Stimulated activated CD4-positive, alpha-beta T cell treated with anti-CD3 and anti-CD28 coated beads, TNF-alpha, amount 100 ng/mL, for 48 hours (primary cell): ENCODE results near the gene OASL.
A peak's percentile ranks its signal among the peaks of the same experiment; 100 is the strongest.

Experiments
- DNase-seq, 3 donors: peaks; one replicate each; pipeline ENCODE4 v3.0.0-alpha.2; 2020; ENCODE audit warnings: low read depth in 3 of 3

The OASL gene

DNA sequence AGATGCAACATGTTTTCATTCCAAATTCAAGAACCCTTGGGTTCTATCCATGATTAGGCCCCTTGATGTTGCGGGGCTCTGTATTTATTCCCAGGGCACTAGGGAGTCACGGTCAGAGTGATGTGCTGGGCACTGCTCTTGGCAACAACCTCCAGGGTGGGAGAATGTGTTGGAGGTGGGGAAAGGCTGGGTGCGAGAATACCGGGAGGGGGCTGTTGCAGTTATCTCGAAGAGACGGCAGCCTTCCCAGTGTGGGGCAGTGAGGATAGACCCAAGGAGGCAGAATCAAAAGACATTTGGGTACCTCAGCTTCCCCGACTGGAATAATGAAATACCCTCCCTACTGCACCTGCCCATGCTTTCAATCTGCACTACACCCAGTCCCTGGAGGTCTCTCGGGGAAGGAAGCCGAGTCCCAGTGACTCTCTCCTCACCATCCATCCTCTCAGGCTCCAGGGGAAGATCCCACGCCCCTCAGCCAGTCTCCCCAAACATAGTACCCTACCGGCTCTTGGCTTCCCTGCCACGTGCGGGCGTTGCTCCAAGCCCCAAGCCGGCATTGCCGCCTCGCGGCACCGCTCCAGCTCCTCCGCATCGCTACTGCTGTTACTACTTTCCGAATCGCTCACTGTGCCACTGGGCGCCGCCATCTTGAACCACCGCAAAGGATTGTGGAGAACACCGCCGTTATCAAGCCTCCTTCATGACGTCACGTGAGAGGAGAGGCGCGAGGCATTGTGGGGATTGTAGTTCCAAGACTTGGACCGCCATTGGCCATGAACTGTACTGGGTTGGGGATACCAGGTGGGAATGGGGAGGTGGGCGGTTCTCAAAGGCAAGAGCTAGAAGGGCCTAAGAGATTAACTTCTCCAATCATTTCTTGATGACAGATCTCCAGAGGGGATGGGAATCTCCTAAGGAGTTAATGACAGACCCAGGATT is 22.9 kb downstream of the OASL start, which contains the start of gene C12orf43:
TSS of gene C12orf43 (minus strand) at position 663 of the 942 bp plus-strand sequence. CDS start at position 650, 13 bp downstream.
- DNase-seq: peak; percentile 86 to 91 (median 90)

DNA sequence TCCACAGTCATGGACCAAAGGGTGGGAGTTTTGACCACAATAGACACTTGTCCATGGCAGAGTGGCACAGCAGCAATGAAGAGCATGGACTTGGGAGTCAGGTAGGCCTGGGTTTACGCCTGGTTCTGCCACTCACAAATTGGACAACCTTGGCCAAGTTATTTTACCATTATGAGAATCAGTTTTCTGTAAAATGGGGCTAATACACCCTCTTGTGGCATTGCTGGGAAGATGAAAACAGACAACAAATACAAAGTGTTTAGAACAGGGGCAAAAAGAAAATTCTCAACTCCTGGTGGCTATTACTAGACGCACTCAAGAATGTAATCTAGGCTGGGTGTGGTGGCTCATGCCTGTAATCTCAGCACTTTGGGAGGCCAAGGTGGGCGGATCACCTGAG is 25.3 kb downstream of the OASL start:
- DNase-seq: no peak

DNA sequence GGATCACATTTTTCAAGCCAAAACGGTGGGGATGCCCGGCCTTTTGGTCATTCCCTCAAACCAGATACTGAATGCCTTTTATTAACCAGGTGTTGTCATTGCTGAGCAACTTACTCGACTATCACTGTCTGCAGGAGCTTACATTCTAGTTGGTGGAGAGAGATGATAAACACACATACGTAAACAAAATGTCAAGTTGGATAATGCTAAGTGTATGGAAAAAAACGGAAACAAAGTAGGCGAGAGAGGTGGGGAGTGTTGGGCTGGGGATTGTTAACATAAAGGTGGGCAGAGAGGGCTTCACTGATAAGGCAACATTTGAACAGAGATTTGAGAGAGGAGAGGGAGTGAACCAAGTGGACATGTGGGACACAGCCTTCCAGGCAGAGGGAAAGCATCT is 27.2 kb downstream of the OASL start:
- DNase-seq: no peak

DNA sequence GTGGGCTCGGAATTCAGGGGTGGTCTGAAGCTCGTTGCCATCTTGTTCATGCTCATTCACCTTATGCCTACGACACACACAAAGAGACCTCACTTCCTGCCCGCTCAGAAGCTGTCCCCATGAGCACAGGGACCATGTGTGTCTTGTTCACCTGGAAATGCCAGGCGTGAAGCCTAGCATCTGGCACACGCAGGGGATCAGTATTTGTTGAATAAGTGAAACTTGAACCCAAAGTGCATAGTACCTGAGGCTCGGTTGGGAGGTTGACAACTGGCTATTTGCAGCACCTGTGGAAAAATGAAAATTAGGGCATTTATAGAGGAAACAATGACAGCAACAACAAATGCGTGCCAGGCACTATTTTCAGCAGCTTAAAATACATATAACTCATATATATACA is 28.2 kb downstream of the OASL start:
- no peak for DNase-seq

DNA sequence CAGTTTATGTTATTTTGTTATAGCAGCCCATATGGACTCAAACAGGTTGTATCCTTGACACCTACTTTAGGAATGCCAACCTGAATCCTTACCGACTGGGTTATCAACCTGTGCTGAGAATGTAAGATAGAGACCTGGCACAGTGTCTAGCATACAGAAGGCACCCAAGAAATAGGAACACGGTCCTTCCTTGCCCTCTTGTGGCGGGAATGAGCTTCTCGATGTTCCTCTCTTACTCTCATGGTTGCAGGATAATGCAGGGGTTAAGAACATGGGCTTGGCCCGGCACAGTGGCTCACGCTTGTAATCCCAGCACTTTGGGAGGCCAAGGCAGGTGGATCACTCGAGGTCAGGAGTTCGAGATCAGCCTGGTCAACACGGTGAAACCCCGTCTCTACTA is 29.3 kb downstream of the OASL start:
- DNase-seq: no peak

DNA sequence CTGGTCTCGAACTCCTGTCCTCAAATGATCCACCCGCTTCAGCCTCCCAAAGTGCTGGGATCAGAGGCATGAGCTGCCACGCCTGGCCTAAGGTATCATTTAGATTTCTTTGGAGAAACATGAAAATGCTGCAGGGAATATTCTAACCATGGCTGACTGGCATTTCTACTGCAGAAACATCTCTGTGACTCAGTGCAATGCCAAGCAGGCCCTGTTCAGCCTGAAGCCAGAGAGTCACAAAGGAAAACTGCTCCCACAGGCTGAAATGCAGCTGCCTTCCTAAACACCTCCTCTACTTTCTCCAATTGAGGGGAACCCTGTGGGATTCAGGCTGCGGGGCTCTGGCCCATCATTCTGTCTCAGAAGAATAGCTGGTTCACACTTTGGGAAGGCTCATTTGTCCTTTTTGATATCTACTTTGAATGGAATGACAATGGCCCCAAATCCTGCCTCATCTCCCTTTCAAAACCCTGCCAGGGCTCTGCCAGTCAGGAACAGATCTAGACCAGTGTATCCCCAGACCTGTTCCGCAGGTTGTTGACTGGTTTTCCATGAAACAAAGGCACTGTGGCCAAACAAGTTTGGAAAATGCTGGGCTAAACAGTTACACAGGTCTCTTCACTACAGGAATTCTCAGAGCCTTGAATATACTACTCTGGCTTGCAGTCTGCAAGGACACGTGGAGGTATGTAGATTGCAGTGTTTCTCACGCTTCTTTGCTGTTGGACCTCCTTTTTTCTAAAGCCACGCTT is 30.5 kb downstream of the OASL start:
- DNase-seq: no peak

DNA sequence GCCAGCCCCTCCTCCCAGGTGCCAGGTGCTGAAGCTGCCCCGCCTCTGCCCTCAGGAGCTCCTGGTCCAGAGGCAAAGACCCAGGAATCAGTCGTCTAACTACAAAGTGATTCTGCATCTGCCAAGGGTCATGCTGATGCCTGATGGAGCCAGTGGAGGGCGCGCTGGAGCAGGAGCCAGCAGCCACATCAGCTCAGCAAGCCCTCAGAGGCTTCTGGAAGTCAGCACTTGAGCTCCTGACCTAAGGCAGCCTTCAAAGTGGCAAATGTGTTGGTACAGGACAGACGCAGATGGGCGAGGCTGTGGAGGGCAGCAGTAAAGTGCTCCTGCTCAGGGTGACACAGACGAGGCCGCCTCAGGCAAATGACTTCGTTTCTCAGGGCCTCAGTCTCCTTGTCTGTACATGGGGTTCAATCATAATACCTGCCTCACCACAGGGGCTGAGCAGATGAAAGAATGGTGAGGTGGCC is 33.7 kb downstream of the OASL start:
- peak; percentile 35 to 52 (median 36) for DNase-seq

DNA sequence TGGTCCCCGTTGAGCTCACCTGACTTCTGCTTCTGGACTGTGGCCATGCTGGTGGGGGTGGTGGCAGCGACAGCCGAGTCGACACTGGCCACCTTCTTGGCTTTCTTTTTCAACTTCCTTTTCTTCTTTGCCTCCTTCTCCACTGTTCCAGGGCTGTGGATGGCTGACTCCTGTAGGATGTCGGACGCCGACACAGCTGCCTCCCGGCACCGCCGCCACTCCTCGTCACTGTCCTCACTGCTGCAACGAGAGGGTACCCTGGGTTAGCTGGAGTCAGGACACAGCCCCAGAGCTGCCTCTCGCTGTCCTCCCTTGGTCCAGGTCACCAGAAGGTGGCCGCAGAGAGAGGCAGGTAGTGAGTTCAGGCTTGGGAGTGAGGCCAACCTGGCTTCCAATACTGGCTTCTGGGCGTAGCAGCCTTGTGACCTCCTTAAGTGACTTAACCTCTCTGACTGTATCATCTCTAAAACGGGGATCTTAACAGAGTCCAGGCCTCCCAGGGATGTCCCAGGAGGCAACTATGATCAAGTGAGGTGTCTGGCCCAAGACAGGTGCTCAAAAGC is 34.7 kb downstream of the OASL start:
- no peak for DNase-seq

DNA sequence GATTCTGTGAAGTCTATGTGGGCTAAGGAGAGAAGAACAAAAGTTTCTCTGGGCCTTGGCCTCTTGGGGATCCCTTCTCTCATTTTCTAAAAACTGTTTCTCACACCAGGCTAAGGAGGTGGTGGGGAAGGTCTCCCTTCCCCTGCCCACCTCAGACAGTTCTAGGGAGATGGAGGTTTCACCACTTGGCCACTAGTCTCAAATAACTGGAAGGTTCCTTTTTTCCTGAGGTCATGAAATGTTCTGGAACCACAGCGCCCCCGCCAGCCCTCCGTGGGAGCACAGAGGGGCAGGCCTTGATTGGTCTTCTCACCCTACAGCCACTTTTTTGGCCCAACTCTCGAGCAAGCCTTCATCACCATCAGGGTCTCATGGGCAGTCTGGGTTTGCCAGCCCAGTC is 35.4 kb downstream of the OASL start:
- DNase-seq: no peak

DNA sequence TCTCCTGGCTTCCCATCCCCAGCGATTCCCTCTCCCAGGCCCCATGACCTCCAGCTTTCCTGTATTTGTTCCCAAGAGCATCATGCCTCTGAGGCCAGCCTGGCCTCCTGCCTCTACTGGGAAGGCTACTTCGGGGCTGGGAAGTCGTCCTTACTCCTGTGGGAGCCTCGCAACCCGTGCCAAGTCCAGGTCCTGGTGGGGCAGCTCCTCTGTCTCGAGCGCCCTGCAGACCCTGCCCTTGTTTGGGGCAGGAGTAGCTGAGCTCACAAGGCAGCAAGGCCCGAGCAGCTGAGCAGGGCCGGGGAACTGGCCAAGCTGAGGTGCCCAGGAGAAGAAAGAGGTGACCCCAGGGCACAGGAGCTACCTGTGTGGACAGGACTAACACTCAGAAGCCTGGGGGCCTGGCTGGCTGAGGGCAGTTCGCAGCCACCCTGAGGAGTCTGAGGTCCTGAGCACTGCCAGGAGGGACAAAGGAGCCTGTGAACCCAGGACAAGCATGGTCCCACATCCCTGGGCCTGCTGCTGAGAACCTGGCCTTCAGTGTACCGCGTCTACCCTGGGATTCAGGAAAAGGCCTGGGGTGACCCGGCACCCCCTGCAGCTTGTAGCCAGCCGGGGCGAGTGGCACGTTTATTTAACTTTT is 37.1 kb downstream of the OASL start:
- no peak for DNase-seq

DNA sequence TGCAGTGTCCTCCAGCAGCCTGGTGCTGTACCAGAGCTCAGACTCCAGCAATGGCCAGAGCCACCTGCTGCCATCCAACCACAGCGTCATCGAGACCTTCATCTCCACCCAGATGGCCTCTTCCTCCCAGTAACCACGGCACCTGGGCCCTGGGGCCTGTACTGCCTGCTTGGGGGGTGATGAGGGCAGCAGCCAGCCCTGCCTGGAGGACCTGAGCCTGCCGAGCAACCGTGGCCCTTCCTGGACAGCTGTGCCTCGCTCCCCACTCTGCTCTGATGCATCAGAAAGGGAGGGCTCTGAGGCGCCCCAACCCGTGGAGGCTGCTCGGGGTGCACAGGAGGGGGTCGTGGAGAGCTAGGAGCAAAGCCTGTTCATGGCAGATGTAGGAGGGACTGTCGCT is 38.0 kb downstream of the OASL start:
- DNase-seq: no peak

DNA sequence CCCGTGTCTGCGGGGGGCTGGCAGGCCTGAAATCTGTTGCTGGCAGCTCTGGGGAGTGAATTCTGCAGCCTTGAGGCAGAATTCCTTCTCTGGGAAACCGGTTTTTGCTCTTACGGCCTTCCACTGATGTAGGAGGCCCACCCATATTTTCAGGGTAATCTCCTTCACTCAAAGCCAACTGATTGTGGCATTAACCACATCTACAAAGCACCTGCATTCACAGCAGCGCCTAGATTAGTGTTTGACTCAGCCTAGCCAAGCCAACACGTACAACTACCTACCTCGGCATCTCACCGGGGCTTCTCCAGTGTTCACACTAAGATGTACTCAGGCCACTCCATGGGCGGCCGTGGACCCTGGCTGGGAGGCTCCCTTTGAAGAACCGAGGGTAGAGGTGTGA is 38.5 kb downstream of the OASL start:
- DNase-seq: no peak

DNA sequence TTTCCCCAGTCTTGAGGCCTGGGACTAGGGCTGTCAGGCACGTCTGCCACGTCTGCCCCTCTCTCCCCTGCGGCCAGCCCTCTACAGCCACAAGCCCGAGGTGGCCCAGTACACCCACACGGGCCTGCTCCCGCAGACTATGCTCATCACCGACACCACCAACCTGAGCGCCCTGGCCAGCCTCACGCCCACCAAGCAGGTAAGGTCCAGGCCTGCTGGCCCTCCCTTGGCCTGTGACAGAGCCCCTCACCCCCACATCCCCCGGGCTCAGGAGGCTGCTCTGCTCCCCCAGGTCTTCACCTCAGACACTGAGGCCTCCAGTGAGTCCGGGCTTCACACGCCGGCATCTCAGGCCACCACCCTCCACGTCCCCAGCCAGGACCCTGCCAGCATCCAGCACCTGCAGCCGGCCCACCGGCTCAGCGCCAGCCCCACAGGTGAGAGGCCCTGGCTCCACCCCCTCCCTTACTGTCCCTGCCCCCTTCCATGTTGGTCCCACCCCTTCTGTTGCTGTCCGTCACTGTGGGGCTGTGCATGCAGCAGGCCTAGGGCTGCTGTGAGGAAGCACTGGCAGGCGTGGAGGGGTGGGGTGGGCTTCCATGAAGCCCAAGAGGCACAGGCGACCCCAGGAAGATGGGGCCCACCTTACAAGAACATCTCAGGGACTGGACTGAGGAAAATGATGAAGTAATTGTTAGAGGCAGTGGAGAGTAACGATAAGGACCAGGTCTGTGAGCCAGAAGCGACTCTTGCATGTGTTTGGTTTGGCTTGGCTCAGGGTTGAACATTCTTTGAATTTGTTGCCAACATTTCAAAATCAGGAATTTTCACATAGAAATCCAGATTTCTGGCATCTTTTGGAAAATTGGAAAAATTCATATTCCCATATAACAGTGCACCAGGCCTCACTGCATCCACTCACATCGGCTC is 39.6 kb downstream of the OASL start:
- no peak for DNase-seq

DNA sequence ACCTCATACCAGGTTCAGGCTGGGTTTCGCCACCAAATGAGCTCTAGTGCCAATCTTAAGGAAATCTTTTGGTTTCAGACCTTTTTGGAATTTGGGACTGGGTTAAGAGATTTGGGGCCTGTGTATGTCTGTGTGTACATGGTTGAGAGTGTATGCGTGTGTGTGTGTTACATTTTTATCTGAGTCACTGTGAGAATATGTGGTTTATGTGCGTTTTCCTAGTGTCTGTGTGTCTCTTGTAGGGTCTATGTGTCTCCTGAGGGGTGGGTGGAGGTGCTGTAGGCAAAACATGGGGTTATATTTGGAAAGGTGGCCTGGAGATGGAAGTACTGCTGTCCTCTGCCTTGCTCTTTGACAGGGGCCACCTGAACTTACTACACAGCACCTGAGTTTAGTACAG is 40.6 kb downstream of the OASL start:
- DNase-seq: no peak

DNA sequence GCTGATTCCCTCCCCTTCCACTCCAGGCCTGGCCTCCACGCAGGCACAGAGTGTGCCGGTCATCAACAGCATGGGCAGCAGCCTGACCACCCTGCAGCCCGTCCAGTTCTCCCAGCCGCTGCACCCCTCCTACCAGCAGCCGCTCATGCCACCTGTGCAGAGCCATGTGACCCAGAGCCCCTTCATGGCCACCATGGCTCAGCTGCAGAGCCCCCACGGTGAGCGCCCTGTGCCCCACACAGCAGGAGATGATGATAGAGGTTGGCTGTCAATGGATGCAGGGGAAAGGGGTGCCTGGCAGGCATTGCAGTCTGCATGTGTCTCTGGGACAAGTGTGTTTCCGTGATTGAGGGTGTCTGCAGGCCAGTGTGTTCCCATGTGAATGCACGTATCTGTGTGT is 41.6 kb downstream of the OASL start:
- DNase-seq: no peak

DNA sequence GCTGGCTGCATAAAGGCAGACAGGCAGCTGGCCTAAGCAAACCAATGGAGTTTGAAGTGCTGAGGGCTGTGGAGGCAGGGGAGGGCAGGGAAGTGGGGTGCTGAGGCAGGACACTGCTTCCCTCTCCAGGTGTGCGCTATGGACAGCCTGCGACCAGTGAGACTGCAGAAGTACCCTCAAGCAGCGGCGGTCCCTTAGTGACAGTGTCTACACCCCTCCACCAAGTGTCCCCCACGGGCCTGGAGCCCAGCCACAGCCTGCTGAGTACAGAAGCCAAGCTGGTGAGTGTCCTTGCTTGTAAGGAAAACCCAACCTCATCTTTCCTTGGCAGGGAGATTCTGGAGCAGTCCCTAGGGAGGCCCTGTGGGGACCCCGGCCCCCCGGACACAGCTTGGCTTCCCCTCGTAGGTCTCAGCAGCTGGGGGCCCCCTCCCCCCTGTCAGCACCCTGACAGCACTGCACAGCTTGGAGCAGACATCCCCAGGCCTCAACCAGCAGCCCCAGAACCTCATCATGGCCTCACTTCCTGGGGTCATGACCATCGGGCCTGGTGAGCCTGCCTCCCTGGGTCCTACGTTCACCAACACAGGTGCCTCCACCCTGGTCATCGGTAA is 42.8 kb downstream of the OASL start:
- no peak for DNase-seq

DNA sequence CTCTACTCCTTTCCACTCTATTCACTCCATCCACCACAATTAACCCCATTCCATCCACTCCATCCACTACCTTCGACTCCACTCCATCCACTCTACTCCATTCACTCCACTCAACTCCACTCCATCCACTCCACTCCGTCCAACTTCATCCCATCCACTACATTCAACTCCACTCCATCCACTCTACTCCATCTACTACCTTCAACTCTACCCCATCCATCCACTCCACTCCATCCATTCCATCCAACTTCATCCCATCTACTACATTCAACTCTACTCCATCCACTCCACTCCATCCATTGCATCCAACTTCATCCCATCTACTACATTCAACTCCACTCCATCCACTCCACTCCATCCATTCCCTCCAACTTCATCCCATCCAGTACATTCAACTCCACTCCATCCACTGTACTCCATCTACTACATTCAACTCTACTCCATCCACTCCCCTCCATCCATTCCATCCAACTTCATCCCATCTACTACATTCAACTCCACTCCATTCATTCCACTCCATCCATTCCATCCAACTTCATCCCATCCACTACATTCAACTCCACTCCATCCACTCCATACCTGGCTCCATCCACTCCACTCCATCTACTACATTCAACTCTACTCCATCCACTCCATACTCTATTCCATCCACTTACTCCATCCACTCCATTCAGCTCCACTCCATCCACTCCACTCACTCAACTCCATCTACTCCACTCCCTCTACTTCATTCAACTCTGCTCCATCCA is 44.3 kb downstream of the OASL start:
- DNase-seq: no peak

DNA sequence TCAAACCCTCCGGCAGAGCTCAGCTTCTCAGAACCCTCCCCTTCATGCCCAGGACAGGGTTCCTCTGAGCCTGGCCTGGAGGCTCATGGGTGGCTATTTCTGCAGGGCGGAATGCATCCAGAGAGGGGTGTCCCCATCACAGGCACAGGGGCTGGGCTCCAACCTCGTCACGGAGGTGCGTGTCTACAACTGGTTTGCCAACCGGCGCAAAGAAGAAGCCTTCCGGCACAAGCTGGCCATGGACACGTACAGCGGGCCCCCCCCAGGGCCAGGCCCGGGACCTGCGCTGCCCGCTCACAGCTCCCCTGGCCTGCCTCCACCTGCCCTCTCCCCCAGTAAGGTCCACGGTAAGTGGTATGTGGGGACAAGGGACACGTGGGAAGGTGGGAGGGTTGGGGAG is 45.0 kb downstream of the OASL start:
- DNase-seq: no peak

DNA sequence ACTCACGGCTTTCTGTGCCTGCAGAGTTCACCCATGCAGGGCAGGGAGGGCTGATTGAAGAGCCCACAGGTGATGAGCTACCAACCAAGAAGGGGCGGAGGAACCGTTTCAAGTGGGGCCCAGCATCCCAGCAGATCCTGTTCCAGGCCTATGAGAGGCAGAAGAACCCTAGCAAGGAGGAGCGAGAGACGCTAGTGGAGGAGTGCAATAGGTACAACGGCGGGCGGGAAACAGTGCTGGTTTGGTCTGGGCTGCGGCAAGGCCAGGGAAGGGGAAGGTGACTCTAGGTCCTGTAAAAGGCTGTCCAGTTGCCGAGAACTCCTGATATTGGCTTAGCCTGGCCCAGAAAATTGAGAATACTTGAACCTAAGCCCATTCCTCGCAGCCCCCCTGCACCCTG is 45.5 kb downstream of the OASL start:
- no peak for DNase-seq

DNA sequence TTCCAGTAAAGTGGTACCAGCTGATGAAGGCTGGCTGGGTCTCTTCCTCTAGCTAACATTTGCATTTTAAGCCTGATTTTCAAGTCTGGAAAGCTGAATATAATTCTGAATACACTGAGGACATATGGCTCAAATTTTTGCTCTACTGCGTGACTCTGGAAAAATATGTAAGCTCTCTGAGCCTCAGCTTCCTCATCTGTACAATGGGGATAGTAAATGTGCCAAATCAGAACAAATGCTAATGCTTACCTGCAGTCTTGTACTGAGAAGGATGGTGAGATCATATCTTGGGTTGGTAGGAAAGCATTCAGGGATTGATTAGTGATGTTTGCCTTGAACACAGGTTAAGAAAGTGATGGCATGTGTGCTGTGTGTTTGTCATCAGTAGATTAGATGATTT is 46.1 kb downstream of the OASL start:
- DNase-seq: no peak
